ENCODE measurements around the gene LOXL4.

DNA sequence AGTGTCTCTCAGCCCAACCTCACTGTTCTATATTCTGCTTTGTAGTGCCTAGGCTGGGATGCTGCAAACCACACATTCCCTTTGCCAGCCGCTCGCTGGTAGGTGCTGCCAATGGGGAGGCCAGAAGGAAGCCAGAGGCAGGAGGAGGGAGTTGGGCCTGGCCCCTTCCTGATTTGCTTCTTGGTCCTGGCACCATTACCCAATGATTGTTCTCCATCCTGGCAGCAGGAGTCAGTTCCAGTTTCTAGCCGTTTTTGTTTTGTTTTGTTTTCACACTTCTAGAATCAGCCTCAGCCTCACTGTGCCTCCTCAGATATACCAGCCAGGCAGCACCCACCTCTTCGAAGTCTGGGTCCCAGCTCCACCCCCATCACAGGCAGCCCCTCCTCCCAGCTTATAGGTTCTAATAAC lies 27.4 kb upstream of the LOXL4 start:
- TF ChIP-seq, protein P1, sequence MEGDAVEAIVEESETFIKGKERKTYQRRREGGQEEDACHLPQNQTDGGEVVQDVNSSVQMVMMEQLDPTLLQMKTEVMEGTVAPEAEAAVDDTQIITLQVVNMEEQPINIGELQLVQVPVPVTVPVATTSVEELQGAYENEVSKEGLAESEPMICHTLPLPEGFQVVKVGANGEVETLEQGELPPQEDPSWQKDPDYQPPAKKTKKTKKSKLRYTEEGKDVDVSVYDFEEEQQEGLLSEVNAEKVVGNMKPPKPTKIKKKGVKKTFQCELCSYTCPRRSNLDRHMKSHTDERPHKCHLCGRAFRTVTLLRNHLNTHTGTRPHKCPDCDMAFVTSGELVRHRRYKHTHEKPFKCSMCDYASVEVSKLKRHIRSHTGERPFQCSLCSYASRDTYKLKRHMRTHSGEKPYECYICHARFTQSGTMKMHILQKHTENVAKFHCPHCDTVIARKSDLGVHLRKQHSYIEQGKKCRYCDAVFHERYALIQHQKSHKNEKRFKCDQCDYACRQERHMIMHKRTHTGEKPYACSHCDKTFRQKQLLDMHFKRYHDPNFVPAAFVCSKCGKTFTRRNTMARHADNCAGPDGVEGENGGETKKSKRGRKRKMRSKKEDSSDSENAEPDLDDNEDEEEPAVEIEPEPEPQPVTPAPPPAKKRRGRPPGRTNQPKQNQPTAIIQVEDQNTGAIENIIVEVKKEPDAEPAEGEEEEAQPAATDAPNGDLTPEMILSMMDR (IDR thresholded peaks at IDR 0.05): no peak
- no peak for TF ChIP-seq POLR2A (IDR thresholded peaks at IDR 0.05)

Data from Peyer's patch (tissue), 4 donors.